ENCODE results near the gene GSTK1. TPM values are rescaled to one million over a fixed set of nuclear protein-coding genes. Genes with fewer than 3 reads are reported as not detected.

Gene GSTK1
- total RNA-seq, 1 experiment from 2014 or later = 79.9 TPM

DNA sequence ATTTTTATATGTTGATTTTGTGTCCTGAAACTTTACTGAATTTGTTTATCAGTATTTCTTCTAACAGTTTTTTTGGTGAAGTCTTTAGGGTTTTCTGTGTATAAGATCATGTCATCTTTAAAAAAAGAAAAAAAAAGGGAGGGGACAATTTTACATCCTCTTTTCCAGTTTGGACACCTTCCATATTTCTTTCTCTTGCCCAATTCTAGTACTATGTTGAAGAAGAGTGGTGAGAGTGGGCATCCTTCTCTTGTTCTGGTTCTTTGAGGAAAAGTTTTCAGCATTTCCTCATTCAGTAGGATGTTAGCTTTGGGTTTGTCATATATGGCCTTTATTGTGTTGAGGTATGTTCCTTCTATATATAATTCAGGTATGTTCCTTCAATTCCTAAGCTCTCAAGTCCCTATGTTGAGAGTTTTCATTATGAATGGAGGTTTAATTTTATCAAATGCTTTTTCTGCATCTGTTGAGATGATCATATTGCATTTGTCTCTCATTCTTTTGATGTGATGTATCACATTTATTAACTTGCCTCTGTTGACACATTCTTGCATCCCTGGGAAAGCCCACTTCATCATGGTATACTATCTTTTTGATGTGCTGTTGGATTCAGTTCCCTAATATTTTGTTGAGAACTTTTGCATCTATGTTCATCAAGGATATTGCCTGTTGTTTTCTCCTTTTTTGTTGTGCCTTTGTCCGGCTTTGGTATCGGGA lies 29.3 kb upstream of the GSTK1 start:
- Mint-ChIP-seq H3K27ac (ENCODE audit: low read depth, unreplicated experiment) (no peak overlapping the region), H3K9me3 (ENCODE audit: unreplicated experiment) (peaks cover 13% of the 10 kb centered on the region), H3K4me3 (ENCODE audit: unreplicated experiment) (no peak overlapping the region), H3K36me3 (ENCODE audit: insufficient read depth, unreplicated experiment) (no peaks in the 10 kb centered on the region), H3K4me1 (ENCODE audit: insufficient read depth, unreplicated experiment) (peaks cover 3% of the 10 kb centered on the region), H3K27me3 (ENCODE audit: insufficient read depth, unreplicated experiment) (peaks cover 28% of the 10 kb centered on the region)
- DNase-seq (ENCODE audit: unreplicated experiment) = no peak
- intact Hi-C loops (cut with micrococcal nuclease) = no loop called here
- no TSS peak for BruUV-seq (replicated peaks)
- POLR2A ChIA-PET = no interaction called here
- TF ChIP-seq, protein P1, sequence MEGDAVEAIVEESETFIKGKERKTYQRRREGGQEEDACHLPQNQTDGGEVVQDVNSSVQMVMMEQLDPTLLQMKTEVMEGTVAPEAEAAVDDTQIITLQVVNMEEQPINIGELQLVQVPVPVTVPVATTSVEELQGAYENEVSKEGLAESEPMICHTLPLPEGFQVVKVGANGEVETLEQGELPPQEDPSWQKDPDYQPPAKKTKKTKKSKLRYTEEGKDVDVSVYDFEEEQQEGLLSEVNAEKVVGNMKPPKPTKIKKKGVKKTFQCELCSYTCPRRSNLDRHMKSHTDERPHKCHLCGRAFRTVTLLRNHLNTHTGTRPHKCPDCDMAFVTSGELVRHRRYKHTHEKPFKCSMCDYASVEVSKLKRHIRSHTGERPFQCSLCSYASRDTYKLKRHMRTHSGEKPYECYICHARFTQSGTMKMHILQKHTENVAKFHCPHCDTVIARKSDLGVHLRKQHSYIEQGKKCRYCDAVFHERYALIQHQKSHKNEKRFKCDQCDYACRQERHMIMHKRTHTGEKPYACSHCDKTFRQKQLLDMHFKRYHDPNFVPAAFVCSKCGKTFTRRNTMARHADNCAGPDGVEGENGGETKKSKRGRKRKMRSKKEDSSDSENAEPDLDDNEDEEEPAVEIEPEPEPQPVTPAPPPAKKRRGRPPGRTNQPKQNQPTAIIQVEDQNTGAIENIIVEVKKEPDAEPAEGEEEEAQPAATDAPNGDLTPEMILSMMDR (IDR thresholded peaks at IDR 0.05; ENCODE audit: unreplicated experiment) = no peak
- CTCF ChIA-PET = interaction anchor here (0.6 to 2.2 kb wide), 4 partner anchors 15 to 353 kb away, joined by 3 to 13 read pairs (median 4); no protein-coding TSS in a partner anchor

DNA sequence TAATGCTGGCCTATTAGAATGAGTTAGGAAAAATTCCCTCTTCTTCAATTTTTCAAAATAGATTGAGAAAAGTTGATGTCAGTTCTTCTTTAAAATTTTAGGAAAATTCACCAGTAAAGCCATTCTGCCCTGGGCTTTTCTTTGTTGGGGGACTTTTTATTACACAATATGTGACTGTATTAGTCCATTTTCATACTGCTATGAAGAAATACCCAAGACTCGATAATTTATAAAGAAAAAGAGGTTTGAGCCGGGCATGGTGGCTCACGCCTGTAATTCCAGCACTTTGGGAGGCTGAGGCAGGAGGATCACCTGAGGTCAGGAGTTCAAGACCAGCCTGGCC lies 28.7 kb upstream of the GSTK1 start:
- no peak overlapping the region for H3K4me3 Mint-ChIP-seq (ENCODE audit: unreplicated experiment)
- peaks cover 7% of the 10 kb centered on the region for H3K4me1 Mint-ChIP-seq (ENCODE audit: insufficient read depth, unreplicated experiment)
- peaks cover 13% of the 10 kb centered on the region for H3K9me3 Mint-ChIP-seq (ENCODE audit: unreplicated experiment)
- H3K27ac Mint-ChIP-seq (ENCODE audit: low read depth, unreplicated experiment) = no peak overlapping the region
- H3K27me3 Mint-ChIP-seq (ENCODE audit: insufficient read depth, unreplicated experiment) = peaks cover 28% of the 10 kb centered on the region
- TF ChIP-seq, protein P1 (IDR thresholded peaks at IDR 0.05; ENCODE audit: unreplicated experiment) = no peak
- DNase-seq (ENCODE audit: unreplicated experiment) = no peak
- no TSS peak for BruUV-seq (replicated peaks)
- ChIA-PET POLR2A (no interaction called here), CTCF (interaction anchor here (0.6 to 0.7 kb wide), 2 partner anchors 15 to 148 kb away, joined by 3 read pairs; no protein-coding TSS in a partner anchor)
- intact Hi-C loops (cut with micrococcal nuclease) = no loop called here
- no peaks in the 10 kb centered on the region for H3K36me3 Mint-ChIP-seq (ENCODE audit: insufficient read depth, unreplicated experiment)

DNA sequence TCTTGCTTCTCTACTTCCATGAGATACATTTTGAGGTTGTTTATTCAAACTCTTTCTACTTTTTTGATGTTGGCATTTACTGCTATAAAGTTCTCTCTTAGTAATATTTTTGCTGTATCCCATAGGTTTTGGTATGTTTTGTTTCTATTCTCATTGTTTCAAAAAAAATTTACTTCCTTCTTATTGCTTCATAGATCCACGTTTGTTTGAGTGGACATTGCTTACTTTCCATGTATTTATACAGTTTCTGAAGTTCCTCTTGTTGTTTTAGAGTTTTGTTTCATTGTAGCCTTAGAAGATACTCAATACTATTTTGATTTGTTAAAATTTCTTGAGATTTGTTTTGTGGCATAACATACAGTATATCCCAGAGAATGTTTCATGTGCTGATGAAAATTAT lies 27.7 kb upstream of the GSTK1 start:
- peaks cover 28% of the 10 kb centered on the region for H3K27me3 Mint-ChIP-seq (ENCODE audit: insufficient read depth, unreplicated experiment)
- peaks cover 13% of the 10 kb centered on the region for H3K9me3 Mint-ChIP-seq (ENCODE audit: unreplicated experiment)
- TF ChIP-seq, protein P1 (IDR thresholded peaks at IDR 0.05; ENCODE audit: unreplicated experiment) = no peak
- H3K4me3 Mint-ChIP-seq (ENCODE audit: unreplicated experiment) = no peak overlapping the region
- no peak overlapping the region for H3K27ac Mint-ChIP-seq (ENCODE audit: low read depth, unreplicated experiment)
- ChIA-PET POLR2A (no interaction called here), CTCF (interaction anchor here (0.6 to 1.6 kb wide), 3 partner anchors 21 to 896 kb away, joined by 3 to 4 read pairs (median 3); no protein-coding TSS in a partner anchor)
- peaks cover 15% of the 10 kb centered on the region for H3K4me1 Mint-ChIP-seq (ENCODE audit: insufficient read depth, unreplicated experiment)
- H3K36me3 Mint-ChIP-seq (ENCODE audit: insufficient read depth, unreplicated experiment) = no peaks in the 10 kb centered on the region
- intact Hi-C loops (cut with micrococcal nuclease) = no loop called here
- no peak for DNase-seq (ENCODE audit: unreplicated experiment)
- BruUV-seq (replicated peaks) = no TSS peak

DNA sequence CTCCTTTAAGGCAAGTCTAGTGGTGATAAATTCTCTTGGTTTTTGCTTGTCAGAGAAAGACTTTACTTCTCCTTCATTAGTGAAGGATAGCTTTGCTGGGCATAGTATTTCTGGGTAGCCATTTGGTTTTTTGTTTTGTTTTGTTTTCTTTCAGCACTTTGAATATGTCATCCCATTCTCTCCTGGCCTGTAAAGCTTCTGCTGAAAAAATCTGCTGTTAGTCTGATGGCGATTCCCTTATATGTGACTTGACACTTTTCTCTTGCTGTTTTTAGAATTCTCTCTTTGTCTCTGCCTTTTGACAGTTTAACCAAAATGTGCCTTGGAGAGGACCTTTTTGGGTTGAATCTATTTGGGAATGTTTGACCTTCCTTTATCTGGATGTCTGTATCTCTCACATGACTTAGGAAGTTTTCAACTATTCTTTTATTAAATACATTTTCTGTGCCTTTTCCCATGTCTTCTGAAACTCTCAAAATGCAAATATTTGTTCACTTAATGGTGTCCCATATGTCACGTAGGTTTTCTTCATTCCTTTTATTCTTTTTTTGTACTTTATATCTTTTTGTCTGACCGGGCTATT lies 26.7 kb upstream of the GSTK1 start:
- BruUV-seq (replicated peaks) = no TSS peak
- intact Hi-C loops (cut with micrococcal nuclease) = no loop called here
- Mint-ChIP-seq H3K4me3 (ENCODE audit: unreplicated experiment) (no peak overlapping the region), H3K9me3 (ENCODE audit: unreplicated experiment) (peaks cover 13% of the 10 kb centered on the region), H3K4me1 (ENCODE audit: insufficient read depth, unreplicated experiment) (peaks cover 15% of the 10 kb centered on the region), H3K27me3 (ENCODE audit: insufficient read depth, unreplicated experiment) (peaks cover 28% of the 10 kb centered on the region), H3K36me3 (ENCODE audit: insufficient read depth, unreplicated experiment) (no peaks in the 10 kb centered on the region), H3K27ac (ENCODE audit: low read depth, unreplicated experiment) (no peak overlapping the region)
- no peak for DNase-seq (ENCODE audit: unreplicated experiment)
- TF ChIP-seq, protein P1 (IDR thresholded peaks at IDR 0.05; ENCODE audit: unreplicated experiment) = no peak
- ChIA-PET POLR2A (no interaction called here), CTCF (interaction anchor here (0.5 to 1.6 kb wide), 7 partner anchors 10 to 167 kb away, joined by 3 to 4 read pairs (median 3); no protein-coding TSS in a partner anchor)

All from MCF 10A (cell line).